Kidney epithelial cell (primary cell): ENCODE results near the gene MACROD2. TPM values are rescaled to one million over a fixed set of nuclear protein-coding genes. Genes with fewer than 3 reads are reported as not detected.

Source experiments
- DNase-seq: peaks from one replicate; pipeline ENCODE4 v3.0.0-alpha.2; 2010; ENCODE audit warnings: low read depth
- H3K27me3 ChIP-seq: 2 replicates; pipeline ENCODE4 v1.6.0; 2011; ENCODE audit warnings: low read length; ENCODE audit not compliant: control insufficient read depth, insufficient read depth
- H3K36me3 ChIP-seq: 2 replicates; pipeline ENCODE4 v1.5.1; 2011; ENCODE audit warnings: low read length; ENCODE audit not compliant: control insufficient read depth, insufficient read depth
- H3K4me3 ChIP-seq: 2 replicates; pipeline ENCODE4 v1.5.1; 2011; ENCODE audit warnings: low read depth, mild to moderate bottlenecking, control low read depth, low read length
- CTCF ChIP-seq: IDR thresholded peaks from 2 replicates; pipeline ENCODE4 v1.5.1; 2011; ENCODE audit warnings: mild to moderate bottlenecking, moderate library complexity, low read length, control low read depth, inconsistent platforms; ENCODE audit not compliant: insufficient read depth, poor library complexity, severe bottlenecking
- total RNA-seq: library from RNA; depleted of rRNA; stranded (reverse); fragments of >200 nt; gene quantifications from 2 replicates; pipeline ENCODE4 v1.2.3, GENCODE V29; 2015

The MACROD2 gene
- total RNA-seq, 1 donor from 2014 or later, result 0.79 TPM

DNA sequence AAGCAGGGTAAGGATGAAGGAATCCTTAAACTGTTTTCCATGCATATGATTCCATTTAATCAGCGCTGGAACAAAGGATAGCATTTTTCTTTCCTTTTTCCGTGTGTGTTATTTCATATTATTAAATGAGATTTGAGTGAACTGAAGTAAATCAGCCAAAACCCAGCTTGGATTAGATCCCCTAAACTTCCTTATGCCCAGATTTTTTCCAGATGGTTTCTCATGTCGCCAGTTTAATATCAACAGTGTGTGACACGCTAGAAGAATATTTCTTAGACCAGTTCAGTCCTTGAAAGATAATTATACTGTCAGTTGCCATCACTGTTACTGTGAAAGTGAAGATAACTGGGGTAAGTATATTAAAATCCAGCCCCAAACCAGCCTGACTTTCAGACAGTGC lies 1568.5 kb downstream of the MACROD2 start:
- no peak overlapping the region for H3K4me3 ChIP-seq
- DNase-seq, result no peak
- H3K36me3 ChIP-seq, result no peaks in the 10 kb centered on the region
- no peak for TF ChIP-seq CTCF
- no peaks in the 10 kb centered on the region for H3K27me3 ChIP-seq

- TF ChIP-seq CTCF, result no peak
- no peak overlapping the region for H3K4me3 ChIP-seq
- no peaks in the 10 kb centered on the region for H3K27me3 ChIP-seq
- H3K36me3 ChIP-seq, result no peaks in the 10 kb centered on the region
- DNase-seq, result no peak
These were observed 1569.7 kb downstream of the MACROD2 start for GRCh38 chr20:15564981-15565380.

DNA sequence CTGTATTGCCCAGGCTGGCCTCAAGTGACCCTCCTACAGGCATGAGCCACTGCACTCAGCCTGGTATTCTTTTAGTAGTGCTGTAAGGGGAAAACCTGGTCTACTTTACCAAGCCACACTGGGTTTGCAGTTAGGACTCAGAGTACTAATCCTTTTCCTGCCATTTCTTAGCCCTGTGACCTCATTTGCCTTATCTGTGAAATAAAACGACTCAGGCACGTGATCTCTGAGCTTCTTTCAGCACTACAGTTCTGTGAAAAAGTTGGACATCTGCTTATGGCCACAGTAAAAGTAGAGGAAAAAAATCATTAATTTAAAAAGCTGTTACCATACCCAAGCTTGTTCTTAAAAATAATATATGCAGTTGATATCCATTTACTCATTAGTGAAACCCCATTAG lies 1570.5 kb downstream of the MACROD2 start:
- no peak for DNase-seq
- Histone ChIP-seq H3K27me3 (no peaks in the 10 kb centered on the region), H3K36me3 (no peaks in the 10 kb centered on the region), H3K4me3 (no peak overlapping the region)
- TF ChIP-seq CTCF, result no peak

GRCh38 chr20:15567219-15567618 lies 1571.9 kb downstream of the MACROD2 start:
- no peak for TF ChIP-seq CTCF
- Histone ChIP-seq H3K4me3 (no peak overlapping the region), H3K27me3 (no peaks in the 10 kb centered on the region), H3K36me3 (no peaks in the 10 kb centered on the region)
- no peak for DNase-seq

DNA sequence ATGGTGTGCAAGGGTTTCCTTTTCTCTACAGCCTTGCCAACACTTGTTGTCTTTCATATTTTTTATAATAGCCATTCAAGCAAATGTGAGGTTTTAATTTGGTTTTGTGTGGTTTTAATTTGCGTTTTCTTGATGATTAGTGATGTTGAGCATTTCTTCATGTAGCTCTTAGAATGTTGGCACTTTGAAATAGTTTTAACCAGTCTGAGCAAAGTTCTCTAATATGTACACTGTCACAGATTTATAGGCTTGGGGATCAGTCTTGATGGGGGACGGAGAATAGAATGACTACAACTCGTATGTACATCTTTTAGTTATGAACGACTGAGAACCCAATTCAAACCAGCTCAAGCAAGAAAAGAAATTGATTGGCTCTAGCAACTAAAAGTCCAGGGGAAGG lies 1574.8 kb downstream of the MACROD2 start:
- Histone ChIP-seq H3K27me3 (no peaks in the 10 kb centered on the region), H3K36me3 (no peaks in the 10 kb centered on the region), H3K4me3 (no peak overlapping the region)
- DNase-seq, result no peak
- TF ChIP-seq CTCF, result no peak

DNA sequence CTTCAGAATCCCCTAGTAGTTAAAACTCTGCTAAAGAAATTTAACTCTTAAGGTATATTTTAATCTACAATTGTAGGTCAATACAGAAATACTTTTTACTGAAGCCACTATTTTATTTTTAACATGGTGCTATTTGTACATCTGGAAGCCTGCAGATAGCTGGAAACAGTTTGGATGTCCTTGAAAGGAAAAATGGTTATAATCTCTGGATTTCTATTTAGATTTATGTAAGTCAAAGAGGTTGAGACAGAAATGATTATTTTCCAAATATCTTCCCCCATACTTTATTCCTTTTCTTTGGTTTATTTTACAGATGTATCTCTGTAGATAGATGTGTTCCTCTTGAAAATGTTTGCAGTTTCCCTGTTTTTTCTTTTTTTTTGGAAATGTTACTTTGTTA lies 1575.7 kb downstream of the MACROD2 start:
- no peak for TF ChIP-seq CTCF
- DNase-seq, result no peak
- no peaks in the 10 kb centered on the region for H3K36me3 ChIP-seq
- no peaks in the 10 kb centered on the region for H3K27me3 ChIP-seq
- no peak overlapping the region for H3K4me3 ChIP-seq
